GM12873 (cell line): Measurements from ENCODE around the gene LGI4.

Source experiments
- CTCF ChIP-seq: IDR thresholded peaks from 2 replicates; pipeline ENCODE4 v1.5.1; 2012; ENCODE audit warnings: low read depth, mild to moderate bottlenecking, moderate library complexity, low read length, control low read depth; ENCODE audit not compliant: insufficient read depth; ENCODE audit errors: missing control alignments

Gene LGI4

GRCh38 chr19:35118268-35119020, 16.4 kb downstream of the LGI4 start:
- no peak for TF ChIP-seq CTCF

- no peak for TF ChIP-seq CTCF
Measured at GRCh38 chr19:35117799-35118198, 17.1 kb downstream of the LGI4 start.

- no peak for TF ChIP-seq CTCF
Measured at GRCh38 chr19:35117116-35117515, 17.7 kb downstream of the LGI4 start.

- no peak for TF ChIP-seq CTCF
Measured at GRCh38 chr19:35116072-35116801, 18.6 kb downstream of the LGI4 start.

GRCh38 chr19:35115177-35115951, 19.5 kb downstream of the LGI4 start, which contains the start of gene FXYD3:
Gene FXYD3, plus strand, starts transcription at chr19:35115823. Its CDS starts 3,554 bp downstream, at chr19:35119377.
- no peak for TF ChIP-seq CTCF

- TF ChIP-seq CTCF = peak; percentile 99
Measured at GRCh38 chr19:35114353-35115176, 20.3 kb downstream of the LGI4 start.
